Measurements from ENCODE around the gene HILPDA.
A peak's percentile ranks its signal among the peaks of the same experiment; 100 is the strongest.

Gene HILPDA

GRCh38 chr7:128427289-128427891 is 28.3 kb upstream of the HILPDA start:
- TF ChIP-seq PAX5 (IDR thresholded peaks at IDR 0.05; ENCODE audit: insufficient read depth, low read length, severe bottlenecking): no peak
- no peak for TF ChIP-seq TAF1 (IDR thresholded peaks at IDR 0.05; ENCODE audit: low read depth, low read length)
- TF ChIP-seq SPI1 (IDR thresholded peaks at IDR 0.05; ENCODE audit: low read depth, low read length): no peak
- TF ChIP-seq POLR2AphosphoS5 (IDR thresholded peaks at IDR 0.05; ENCODE audit: low read depth, low read length): no peak
- no peak for TF ChIP-seq POU2F2 (IDR thresholded peaks at IDR 0.05; ENCODE audit: low read depth, low read length)
- no peak for TF ChIP-seq POLR2A (IDR thresholded peaks at IDR 0.05; ENCODE audit: low read depth, low read length)
- no peak for DNase-seq (ENCODE audit: insufficient read length, low spot score)
- peak; percentile 61 for FAIRE-seq

GRCh38 chr7:128430207-128430606 is 25.5 kb upstream of the HILPDA start:
- FAIRE-seq (no peak), DNase-seq (ENCODE audit: insufficient read length, low spot score) (no peak)
- TF ChIP-seq SPI1 (IDR thresholded peaks at IDR 0.05; ENCODE audit: low read depth, low read length) (no peak), POU2F2 (IDR thresholded peaks at IDR 0.05; ENCODE audit: low read depth, low read length) (no peak), POLR2A (IDR thresholded peaks at IDR 0.05; ENCODE audit: low read depth, low read length) (no peak), POLR2AphosphoS5 (IDR thresholded peaks at IDR 0.05; ENCODE audit: low read depth, low read length) (no peak), TAF1 (IDR thresholded peaks at IDR 0.05; ENCODE audit: low read depth, low read length) (no peak), PAX5 (IDR thresholded peaks at IDR 0.05; ENCODE audit: insufficient read depth, low read length, severe bottlenecking) (no peak)

GRCh38 chr7:128431221-128431620 is 24.5 kb upstream of the HILPDA start:
- no peak for TF ChIP-seq PAX5 (IDR thresholded peaks at IDR 0.05; ENCODE audit: insufficient read depth, low read length, severe bottlenecking)
- no peak for TF ChIP-seq SPI1 (IDR thresholded peaks at IDR 0.05; ENCODE audit: low read depth, low read length)
- no peak for TF ChIP-seq TAF1 (IDR thresholded peaks at IDR 0.05; ENCODE audit: low read depth, low read length)
- TF ChIP-seq POLR2AphosphoS5 (IDR thresholded peaks at IDR 0.05; ENCODE audit: low read depth, low read length): no peak
- TF ChIP-seq POLR2A (IDR thresholded peaks at IDR 0.05; ENCODE audit: low read depth, low read length): no peak
- TF ChIP-seq POU2F2 (IDR thresholded peaks at IDR 0.05; ENCODE audit: low read depth, low read length): no peak
- FAIRE-seq: no peak
- DNase-seq (ENCODE audit: insufficient read length, low spot score): no peak

GRCh38 chr7:128431754-128432153 is 23.9 kb upstream of the HILPDA start:
- no peak for FAIRE-seq
- TF ChIP-seq TAF1 (IDR thresholded peaks at IDR 0.05; ENCODE audit: low read depth, low read length) (no peak), POLR2AphosphoS5 (IDR thresholded peaks at IDR 0.05; ENCODE audit: low read depth, low read length) (no peak), POU2F2 (IDR thresholded peaks at IDR 0.05; ENCODE audit: low read depth, low read length) (no peak), PAX5 (IDR thresholded peaks at IDR 0.05; ENCODE audit: insufficient read depth, low read length, severe bottlenecking) (no peak)
- no peak for DNase-seq (ENCODE audit: insufficient read length, low spot score)

- DNase-seq (ENCODE audit: insufficient read length, low spot score) (no peak), FAIRE-seq (no peak)
- no peak for TF ChIP-seq SPI1 (IDR thresholded peaks at IDR 0.05; ENCODE audit: low read depth, low read length)
- TF ChIP-seq TAF1 (IDR thresholded peaks at IDR 0.05; ENCODE audit: low read depth, low read length): no peak
- TF ChIP-seq POLR2AphosphoS5 (IDR thresholded peaks at IDR 0.05; ENCODE audit: low read depth, low read length): no peak
- TF ChIP-seq PAX5 (IDR thresholded peaks at IDR 0.05; ENCODE audit: insufficient read depth, low read length, severe bottlenecking): no peak
- TF ChIP-seq POU2F2 (IDR thresholded peaks at IDR 0.05; ENCODE audit: low read depth, low read length): no peak
- TF ChIP-seq POLR2A (IDR thresholded peaks at IDR 0.05; ENCODE audit: low read depth, low read length): no peak
Observed at GRCh38 chr7:128434413-128435326, 21.0 kb upstream of the HILPDA start.

- FAIRE-seq (no peak), DNase-seq (ENCODE audit: insufficient read length, low spot score) (no peak)
- TF ChIP-seq POLR2AphosphoS5 (IDR thresholded peaks at IDR 0.05; ENCODE audit: low read depth, low read length) (no peak), TAF1 (IDR thresholded peaks at IDR 0.05; ENCODE audit: low read depth, low read length) (no peak), SPI1 (IDR thresholded peaks at IDR 0.05; ENCODE audit: low read depth, low read length) (no peak), POU2F2 (IDR thresholded peaks at IDR 0.05; ENCODE audit: low read depth, low read length) (no peak), POLR2A (IDR thresholded peaks at IDR 0.05; ENCODE audit: low read depth, low read length) (no peak), PAX5 (IDR thresholded peaks at IDR 0.05; ENCODE audit: insufficient read depth, low read length, severe bottlenecking) (no peak)
Observed at GRCh38 chr7:128435327-128435686, 20.4 kb upstream of the HILPDA start.

- TF ChIP-seq POU2F2 (IDR thresholded peaks at IDR 0.05; ENCODE audit: low read depth, low read length): no peak
- FAIRE-seq: peak; percentile 89
- no peak for DNase-seq (ENCODE audit: insufficient read length, low spot score)
Observed at GRCh38 chr7:128437426-128438332, 18.0 kb upstream of the HILPDA start.

GRCh38 chr7:128442356-128442755 is 13.3 kb upstream of the HILPDA start:
- FAIRE-seq (no peak), DNase-seq (ENCODE audit: insufficient read length, low spot score) (no peak)
- TF ChIP-seq POU2F2 (IDR thresholded peaks at IDR 0.05; ENCODE audit: low read depth, low read length) (no peak), POLR2A (IDR thresholded peaks at IDR 0.05; ENCODE audit: low read depth, low read length) (no peak), PAX5 (IDR thresholded peaks at IDR 0.05; ENCODE audit: insufficient read depth, low read length, severe bottlenecking) (no peak), TAF1 (IDR thresholded peaks at IDR 0.05; ENCODE audit: low read depth, low read length) (no peak), SPI1 (IDR thresholded peaks at IDR 0.05; ENCODE audit: low read depth, low read length) (no peak), POLR2AphosphoS5 (IDR thresholded peaks at IDR 0.05; ENCODE audit: low read depth, low read length) (no peak)

Measured in GM12891 (cell line).